ENCODE results near the gene NOVA2. TPM values are rescaled to one million over a fixed set of nuclear protein-coding genes. Genes with fewer than 3 reads are reported as not detected.

The NOVA2 gene
- total RNA-seq, 4 donors from 2014 or later = 0.41 to 2.2 (median 1.00) TPM; not detected in 1

DNA sequence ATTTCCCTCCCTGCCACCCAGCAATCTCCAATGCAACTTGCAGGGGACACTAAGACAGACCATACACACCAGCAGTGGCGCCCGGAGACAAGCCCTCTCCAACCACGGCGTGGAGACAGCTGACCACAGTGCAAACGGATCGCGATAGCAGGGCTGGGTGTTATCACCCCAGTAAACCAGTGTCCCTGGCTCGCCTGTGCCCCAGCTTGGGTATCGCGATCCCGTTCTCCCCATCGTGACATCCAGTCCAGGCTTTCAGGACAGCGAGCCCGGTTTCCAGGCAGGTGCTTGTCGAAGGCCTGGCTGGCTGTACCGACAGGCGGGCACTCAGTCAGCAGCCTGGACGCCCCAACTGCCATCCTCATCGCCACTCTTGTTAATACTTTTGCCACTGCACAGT lies 38.4 kb downstream of the NOVA2 start:
- 75% methylated on average over 19 of the region's 19 CpGs; no CpG with 5 or more reads in 1 of the 2 donors for WGBS, 2 donors (ENCODE audit: low coverage in 1 of 2)
- intact Hi-C loops (cut with DNase I; ENCODE audit: low total_unique reads) = no loop called here
- H3K36me3 ChIP-seq = no peaks in the 10 kb centered on the region
- no peak overlapping the region for H3K4me3 ChIP-seq
- H3K27ac ChIP-seq = no peak overlapping the region
- no peak for DNase-seq
- no peaks in the 10 kb centered on the region for H3K4me1 ChIP-seq
- in situ Hi-C loops (cut with MboI; ENCODE audit: low pct_ligation_motif_present in 1 of 4, low pct_unique_long_range_greater_than_20kb in 1 of 4, low sequenced_read_pairs in 3 of 4) = no loop called here
- H3K9me3 ChIP-seq = no peaks in the 10 kb centered on the region
- H3K27me3 ChIP-seq = peaks cover 55% of the 10 kb centered on the region
- TF ChIP-seq, protein P1, sequence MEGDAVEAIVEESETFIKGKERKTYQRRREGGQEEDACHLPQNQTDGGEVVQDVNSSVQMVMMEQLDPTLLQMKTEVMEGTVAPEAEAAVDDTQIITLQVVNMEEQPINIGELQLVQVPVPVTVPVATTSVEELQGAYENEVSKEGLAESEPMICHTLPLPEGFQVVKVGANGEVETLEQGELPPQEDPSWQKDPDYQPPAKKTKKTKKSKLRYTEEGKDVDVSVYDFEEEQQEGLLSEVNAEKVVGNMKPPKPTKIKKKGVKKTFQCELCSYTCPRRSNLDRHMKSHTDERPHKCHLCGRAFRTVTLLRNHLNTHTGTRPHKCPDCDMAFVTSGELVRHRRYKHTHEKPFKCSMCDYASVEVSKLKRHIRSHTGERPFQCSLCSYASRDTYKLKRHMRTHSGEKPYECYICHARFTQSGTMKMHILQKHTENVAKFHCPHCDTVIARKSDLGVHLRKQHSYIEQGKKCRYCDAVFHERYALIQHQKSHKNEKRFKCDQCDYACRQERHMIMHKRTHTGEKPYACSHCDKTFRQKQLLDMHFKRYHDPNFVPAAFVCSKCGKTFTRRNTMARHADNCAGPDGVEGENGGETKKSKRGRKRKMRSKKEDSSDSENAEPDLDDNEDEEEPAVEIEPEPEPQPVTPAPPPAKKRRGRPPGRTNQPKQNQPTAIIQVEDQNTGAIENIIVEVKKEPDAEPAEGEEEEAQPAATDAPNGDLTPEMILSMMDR (IDR thresholded peaks at IDR 0.05) = no peak
- TF ChIP-seq POLR2A (IDR thresholded peaks at IDR 0.05) (no peak), POLR2AphosphoS5 (IDR thresholded peaks at IDR 0.05) (no peak), EP300 (IDR thresholded peaks at IDR 0.05; ENCODE audit: low read depth) (no peak)

DNA sequence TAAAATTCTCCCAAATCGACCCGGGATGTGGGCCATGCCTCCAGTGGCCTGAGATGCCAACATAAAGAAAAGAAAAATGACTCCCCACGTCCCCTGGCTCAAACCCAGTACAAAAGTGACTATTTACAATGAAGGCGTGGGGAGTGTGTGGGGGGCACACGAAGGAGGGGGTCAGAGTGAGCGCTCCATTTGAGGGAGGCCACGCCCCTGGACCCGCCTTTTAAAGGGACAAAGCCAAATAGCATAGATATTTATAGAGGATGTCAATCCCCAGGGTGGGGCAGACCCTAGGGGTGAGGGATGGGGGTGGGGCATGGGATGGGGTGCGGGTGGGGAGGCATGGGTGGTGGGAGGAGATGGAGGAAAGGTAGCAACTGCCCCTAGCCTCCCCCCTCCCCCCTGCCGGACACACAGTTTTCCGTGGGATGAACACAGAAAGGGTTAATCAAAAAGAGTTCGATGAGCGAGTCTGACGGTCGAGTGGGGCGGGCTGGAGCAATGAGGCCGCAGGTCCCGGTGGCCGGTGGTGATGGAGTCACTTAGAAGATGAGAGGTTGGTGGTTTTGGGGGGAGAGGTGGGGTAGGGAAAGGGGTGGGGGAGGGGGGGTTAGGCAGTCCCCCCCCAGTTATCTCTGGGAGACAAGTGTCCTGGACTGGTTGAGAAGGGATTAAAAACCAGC lies 39.0 kb downstream of the NOVA2 start:
- in situ Hi-C loops (cut with MboI; ENCODE audit: low pct_ligation_motif_present in 1 of 4, low pct_unique_long_range_greater_than_20kb in 1 of 4, low sequenced_read_pairs in 3 of 4) = no loop called here
- Histone ChIP-seq H3K4me1 (no peaks in the 10 kb centered on the region), H3K36me3 (no peaks in the 10 kb centered on the region), H3K4me3 (no peak overlapping the region), H3K27me3 (peaks cover 52% of the 10 kb centered on the region), H3K9me3 (no peaks in the 10 kb centered on the region), H3K27ac (no peak overlapping the region)
- no peak for DNase-seq
- 11 to 30% methylated on average over 3 to 19 of the region's 19 CpGs for WGBS, 2 donors (ENCODE audit: low coverage in 1 of 2)
- intact Hi-C loops (cut with DNase I; ENCODE audit: low total_unique reads) = no loop called here
- TF ChIP-seq, protein P1 (IDR thresholded peaks at IDR 0.05) = no peak
- TF ChIP-seq POLR2AphosphoS5 (IDR thresholded peaks at IDR 0.05) (no peak), EP300 (IDR thresholded peaks at IDR 0.05; ENCODE audit: low read depth) (no peak), POLR2A (IDR thresholded peaks at IDR 0.05) (no peak)

- DNase-seq = no peak
- H3K4me1 ChIP-seq = no peaks in the 10 kb centered on the region
- no peak overlapping the region for H3K4me3 ChIP-seq
- peaks cover 49% of the 10 kb centered on the region for H3K27me3 ChIP-seq
- in situ Hi-C loops (cut with MboI; ENCODE audit: low pct_ligation_motif_present in 1 of 4, low pct_unique_long_range_greater_than_20kb in 1 of 4, low sequenced_read_pairs in 3 of 4) = no loop called here
- no peaks in the 10 kb centered on the region for H3K36me3 ChIP-seq
- H3K9me3 ChIP-seq = no peaks in the 10 kb centered on the region
- H3K27ac ChIP-seq = no peak overlapping the region
- intact Hi-C loops (cut with DNase I; ENCODE audit: low total_unique reads) = no loop called here
- WGBS, 2 donors (ENCODE audit: low coverage in 1 of 2) = 64 to 66% methylated on average over 4 to 9 of the region's 9 CpGs
- TF ChIP-seq POLR2A (IDR thresholded peaks at IDR 0.05) (no peak), EP300 (IDR thresholded peaks at IDR 0.05; ENCODE audit: low read depth) (no peak), POLR2AphosphoS5 (IDR thresholded peaks at IDR 0.05) (no peak)
- TF ChIP-seq, protein P1 (IDR thresholded peaks at IDR 0.05) = no peak
Measured at GRCh38 chr19:45933759-45934158, 39.9 kb downstream of the NOVA2 start.

DNA sequence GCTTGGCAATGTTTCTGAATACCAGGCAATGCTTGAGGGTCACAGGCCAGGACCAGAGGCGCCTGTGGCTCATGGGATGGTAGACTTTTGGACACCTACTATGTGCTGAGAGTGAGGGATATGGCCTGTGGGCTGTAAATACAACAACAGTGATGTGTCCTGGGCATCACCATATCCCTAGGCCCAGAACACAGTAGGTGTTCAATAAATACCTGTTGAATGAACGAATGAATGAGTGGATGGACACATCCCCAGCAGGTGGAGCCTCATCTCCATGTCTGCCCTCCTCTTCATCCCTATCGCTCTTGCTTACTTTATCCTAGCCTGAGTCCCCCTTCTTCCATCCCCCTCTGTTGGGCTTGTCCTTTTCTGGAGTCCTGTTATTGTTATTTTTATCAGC lies 42.6 kb downstream of the NOVA2 start:
- Histone ChIP-seq H3K27ac (no peak overlapping the region), H3K36me3 (no peaks in the 10 kb centered on the region), H3K27me3 (peaks cover 34% of the 10 kb centered on the region), H3K9me3 (no peaks in the 10 kb centered on the region), H3K4me3 (no peak overlapping the region), H3K4me1 (peaks cover 0 to 5% (median 4%) of the 10 kb centered on the region in 4 donors)
- WGBS, 2 donors (ENCODE audit: low coverage in 1 of 2) = 46 to 73% methylated on average over 3 of the region's 3 CpGs
- in situ Hi-C loops (cut with MboI; ENCODE audit: low pct_ligation_motif_present in 1 of 4, low pct_unique_long_range_greater_than_20kb in 1 of 4, low sequenced_read_pairs in 3 of 4) = no loop called here
- DNase-seq = no peak
- TF ChIP-seq POLR2A (IDR thresholded peaks at IDR 0.05) (no peak), EP300 (IDR thresholded peaks at IDR 0.05; ENCODE audit: low read depth) (no peak), POLR2AphosphoS5 (IDR thresholded peaks at IDR 0.05) (no peak)
- TF ChIP-seq, protein P1 (IDR thresholded peaks at IDR 0.05) = no peak
- intact Hi-C loops (cut with DNase I; ENCODE audit: low total_unique reads) = no loop called here

Data from transverse colon (tissue), 4 donors.